ENCODE data around the gene PPIE.

PPIE gene

GRCh38 chr1:39802496-39803260 lies 64.0 kb downstream of the PPIE start:
- TF ChIP-seq CTCF (IDR thresholded peaks at IDR 0.05) (no peak), ZFX (IDR thresholded peaks at IDR 0.05; ENCODE audit: borderline replicate concordance) (no peak)

DNA sequence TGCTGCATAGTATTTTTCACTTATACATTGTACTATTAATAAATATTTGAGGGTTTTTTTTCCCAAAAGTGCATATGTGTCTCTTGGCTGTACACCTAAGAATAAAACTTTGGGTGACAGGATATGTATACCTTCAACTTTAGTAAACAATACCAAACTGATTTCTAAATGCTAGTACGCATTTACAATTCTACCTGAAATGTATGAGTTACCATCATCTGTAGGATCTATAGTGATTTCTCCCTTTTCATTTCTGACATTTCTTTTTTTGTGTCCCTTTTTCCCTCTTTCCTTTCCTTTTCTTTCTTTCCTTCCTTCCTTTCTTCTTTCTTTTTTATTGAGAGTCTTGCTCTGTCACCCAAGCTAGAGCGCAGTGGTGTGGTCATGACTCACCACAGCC lies 66.7 kb downstream of the PPIE start:
- H3K27ac ChIP-seq = no peak overlapping the region
- TF ChIP-seq CTCF (IDR thresholded peaks at IDR 0.05) (no peak), ZFX (IDR thresholded peaks at IDR 0.05; ENCODE audit: borderline replicate concordance) (no peak)

More at GRCh38 chr1:39802496-39803260, 64.0 kb downstream of the PPIE start:
- no peak overlapping the region for H3K27ac ChIP-seq

DNA sequence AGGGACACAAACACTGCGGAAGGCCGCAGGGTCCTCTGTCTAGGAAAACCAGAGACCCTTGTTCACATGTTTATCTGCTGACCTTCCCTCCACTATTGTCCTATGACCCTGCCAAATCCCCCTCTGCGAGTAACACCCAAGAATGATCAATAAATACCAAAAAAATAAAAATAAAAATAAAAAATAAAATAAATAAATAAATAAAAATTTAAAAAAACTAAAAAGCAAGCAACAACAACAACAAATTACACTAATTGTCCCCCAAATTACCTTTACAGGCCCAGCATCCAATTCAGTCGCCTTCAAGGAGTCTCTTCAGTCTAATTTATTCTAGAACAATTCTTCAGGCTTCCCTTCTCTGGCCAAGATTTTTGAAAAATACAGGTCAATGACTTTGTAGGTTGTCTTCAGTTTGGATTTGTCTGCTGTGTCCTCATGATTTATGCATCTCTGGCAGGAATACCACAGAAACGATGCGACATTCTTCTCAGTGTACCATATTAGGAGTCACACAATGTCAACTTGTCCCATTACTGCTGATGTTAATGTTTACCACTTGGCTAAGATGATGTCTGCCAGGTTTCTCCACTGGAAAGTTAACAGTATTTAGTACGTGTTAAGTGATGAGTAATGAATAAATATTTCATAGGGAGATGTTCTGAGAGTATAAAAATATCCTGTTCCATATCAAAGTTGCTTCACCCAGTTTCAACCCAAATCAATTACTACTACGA lies 70.3 kb downstream of the PPIE start:
- no peak for TF ChIP-seq CTCF (IDR thresholded peaks at IDR 0.05)
- no peak for TF ChIP-seq ZFX (IDR thresholded peaks at IDR 0.05; ENCODE audit: borderline replicate concordance)
- H3K27ac ChIP-seq = no peak overlapping the region

DNA sequence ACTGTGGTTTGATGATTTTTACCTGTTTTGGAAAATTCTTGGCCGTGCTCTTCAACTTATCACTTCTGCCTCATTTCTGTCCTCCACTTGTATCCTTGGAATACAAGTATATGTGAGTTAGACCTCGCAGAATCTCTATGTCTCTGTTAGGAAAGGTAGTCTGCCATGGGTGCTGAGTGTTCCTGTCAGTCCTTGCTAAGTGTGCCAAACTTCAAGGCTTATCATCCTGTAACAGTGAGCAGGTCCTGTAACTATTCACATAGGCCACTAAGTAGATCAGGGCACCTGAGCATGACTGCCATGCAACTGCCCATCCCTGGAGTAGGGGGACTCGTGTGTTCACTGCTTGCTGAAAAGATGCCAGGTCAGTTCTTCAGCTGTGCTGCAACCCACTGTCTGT lies 74.2 kb downstream of the PPIE start:
- H3K27ac ChIP-seq = no peak overlapping the region
- TF ChIP-seq ZFX (IDR thresholded peaks at IDR 0.05; ENCODE audit: borderline replicate concordance) = no peak
- TF ChIP-seq CTCF (IDR thresholded peaks at IDR 0.05) = no peak

All from 22Rv1 (cell line).